Bronchial epithelial cell (primary cell): ENCODE results near the gene TTYH2. TPM values are rescaled to one million over a fixed set of nuclear protein-coding genes. Genes with fewer than 3 reads are reported as not detected.

Source experiments
- DNase-seq: peaks from one replicate; pipeline ENCODE4 v3.0.0-alpha.2; 2010; ENCODE audit warnings: low read depth
- FAIRE-seq: peaks from 2 replicates; lab custom pipeline; 2011; peaks lifted over from hg19 to GRCh38; lab: Jason Lieb, UNC
- H3K27me3 ChIP-seq: 2 replicates; pipeline ENCODE4 v1.5.1; 2011; ENCODE audit warnings: low read length; ENCODE audit not compliant: control insufficient read depth, insufficient read depth
- H3K36me3 ChIP-seq: 2 replicates; pipeline ENCODE4 v1.5.1; 2011; ENCODE audit warnings: low read length; ENCODE audit not compliant: control insufficient read depth, insufficient read depth
- H3K4me3 ChIP-seq: 2 replicates; pipeline ENCODE4 v1.5.1; 2011; ENCODE audit warnings: mild to moderate bottlenecking, low read depth, low read length, control low read depth
- CTCF ChIP-seq: IDR thresholded peaks from 2 replicates; pipeline ENCODE4 v1.5.1; 2011; ENCODE audit warnings: mild to moderate bottlenecking, moderate library complexity, low read length, control low read depth, inconsistent platforms; ENCODE audit not compliant: insufficient read depth, severe bottlenecking
- total RNA-seq: library from RNA; depleted of rRNA; stranded (reverse); fragments of >200 nt; gene quantifications from 2 replicates; pipeline ENCODE4 v1.2.1, GENCODE V29; 2014

TTYH2 gene
- total RNA-seq, 1 donor from 2014 or later = 2.4 TPM

GRCh38 chr17:74201948-74202347, 11.4 kb upstream of the TTYH2 start:
- no peak for TF ChIP-seq CTCF

GRCh38 chr17:74202938-74203337, 10.4 kb upstream of the TTYH2 start:
- peaks cover 2% of the 10 kb centered on the region for H3K27me3 ChIP-seq
- no peak for DNase-seq
- no peak overlapping the region for H3K4me3 ChIP-seq
- H3K36me3 ChIP-seq = peaks cover 14% of the 10 kb centered on the region
- no peak for TF ChIP-seq CTCF
- FAIRE-seq = no peak

More at GRCh38 chr17:74201948-74202347, 11.4 kb upstream of the TTYH2 start:
- no peak for DNase-seq
- H3K4me3 ChIP-seq = no peak overlapping the region
- H3K27me3 ChIP-seq = peaks cover 2% of the 10 kb centered on the region
- H3K36me3 ChIP-seq = peaks cover 12% of the 10 kb centered on the region
- FAIRE-seq = no peak

- TF ChIP-seq CTCF = peak; percentile 99
- FAIRE-seq (peak; percentile 58), DNase-seq (peak; percentile 94)
- Histone ChIP-seq H3K36me3 (peaks cover 16% of the 10 kb centered on the region), H3K27me3 (peaks cover 2% of the 10 kb centered on the region), H3K4me3 (peak within 1 kb of the TSS; percentile 77)
Measured at GRCh38 chr17:74203439-74204240, 9.7 kb upstream of the TTYH2 start, which contains the start of gene RPL38. TSS of gene RPL38 (plus strand) at chr17:74203678. CDS start at chr17:74203956, 278 bp downstream.

- DNase-seq (no peak), FAIRE-seq (no peak)
- peaks cover 19% of the 10 kb centered on the region for H3K36me3 ChIP-seq
- H3K4me3 ChIP-seq = peak overlapping the region; percentile 77
- TF ChIP-seq CTCF = no peak
- H3K27me3 ChIP-seq = peaks cover 2% of the 10 kb centered on the region
Measured at GRCh38 chr17:74204474-74204873, 8.9 kb upstream of the TTYH2 start.

- FAIRE-seq (no peak), DNase-seq (no peak)
- Histone ChIP-seq H3K27me3 (peaks cover 2% of the 10 kb centered on the region), H3K36me3 (peaks cover 21% of the 10 kb centered on the region), H3K4me3 (no peak overlapping the region)
- TF ChIP-seq CTCF = no peak
Measured at GRCh38 chr17:74205274-74205673, 8.1 kb upstream of the TTYH2 start.
